Activated B cell treated with CpG ODN at 0.5 μM for 24 hours (primary cell): ENCODE data around the gene KIAA0319L. TPM values are rescaled to one million over a fixed set of nuclear protein-coding genes. Genes with fewer than 3 reads are reported as not detected.

Source experiments
- ATAC-seq: fragments of 200-7000 bp; cut with Tn5 transposase; one replicate; pipeline ENCODE4 v1.10.0; 2021; ENCODE audit warnings: low read depth, mild to moderate bottlenecking, moderate library complexity
- CTCF ChIA-PET: fragments of 350-600 bp; sonication (Branson Sonifier 250); formaldehyde crosslinking; loops from one replicate; lab custom pipeline; 2021; ENCODE audit warnings: antibody characterized with exemption; lab: Charles Lee
- POLR2A ChIA-PET: fragments of 350-600 bp; sonication (Branson Sonifier 250); formaldehyde crosslinking; loops from one replicate; lab custom pipeline; 2021; ENCODE audit warnings: antibody characterized with exemption; lab: Charles Lee
- DNase-seq: peaks from one replicate; pipeline ENCODE4 v3.0.0; 2022
- H3K27ac Mint-ChIP-seq: one replicate; pipeline ENCODE4 v1.8.0; 2020; ENCODE audit warnings: mixed read lengths
- H3K27me3 Mint-ChIP-seq: one replicate; pipeline ENCODE4 v1.8.0; 2021; ENCODE audit warnings: mixed read lengths
- H3K36me3 Mint-ChIP-seq: one replicate; pipeline ENCODE4 v1.8.0; 2021; ENCODE audit warnings: low read depth, mixed read lengths
- H3K4me1 Mint-ChIP-seq: one replicate; pipeline ENCODE4 v1.8.0; 2021; ENCODE audit warnings: mixed read lengths
- H3K4me3 Mint-ChIP-seq: one replicate; pipeline ENCODE4 v1.8.0; 2020; ENCODE audit warnings: mild to moderate bottlenecking, mixed read lengths
- H3K9me3 Mint-ChIP-seq: one replicate; pipeline ENCODE4 v1.8.0; 2020; ENCODE audit warnings: mixed read lengths
- CTCF ChIP-seq: fragments of 200-600 bp; IDR thresholded peaks from one replicate; pipeline ENCODE4 v1.8.0; 2022; ENCODE audit warnings: antibody characterized with exemption, mild to moderate bottlenecking
- intact Hi-C: fragments of 100-400 bp; cut with micrococcal nuclease; formaldehyde crosslinking; loops from one replicate; pipeline ENCODE4 v1.15.1; 2024
- total RNA-seq: library from RNA; stranded (reverse); gene quantifications from 2 replicates; pipeline ENCODE4 v1.2.3, GENCODE V29; 2022

The KIAA0319L gene
- 43.3 and 59.1 TPM in 2 replicates for total RNA-seq

GRCh38 chr1:35557118-35557610, at the start of gene KIAA0319L:
Gene KIAA0319L, minus strand, starts transcription at chr1:35557403. Its CDS starts 2,912 bp downstream, at chr1:35554491.
- intact Hi-C loops = loop anchor here (1.0 to 5.0 kb wide), 7 partner anchors 16 to 665 kb away; partner anchors contain the start of genes PSMB2, SFPQ, TFAP2E and THRAP3

GRCh38 chr1:35605867-35606182, 48.6 kb upstream of the KIAA0319L start:
- Mint-ChIP-seq H3K9me3 (no peaks in the 10 kb centered on the region), H3K4me3 (no peak overlapping the region), H3K27me3 (no peaks in the 10 kb centered on the region), H3K4me1 (peaks cover 5% of the 10 kb centered on the region), H3K36me3 (peaks cover 80% of the 10 kb centered on the region), H3K27ac (no peak overlapping the region)
- no peak for TF ChIP-seq CTCF
- DNase-seq (no peak), ATAC-seq (no peak)
- ChIA-PET CTCF (no interaction called here), POLR2A (no interaction called here)
- intact Hi-C loops = no loop called here

More at GRCh38 chr1:35557118-35557610, at the start of gene KIAA0319L:
- TF ChIP-seq CTCF = no peak
- ChIA-PET CTCF (interaction anchor here (1.5 to 1.7 kb wide), 2 partner anchors 106 to 159 kb away, joined by 4 to 7 read pairs; no protein-coding TSS in a partner anchor), POLR2A (interaction anchor here (0.5 to 2.0 kb wide), 12 partner anchors 14 to 686 kb away, joined by 3 to 11 read pairs (median 4); partner anchors contain the start of genes AGO3 and CLSPN)
- DNase-seq (no peak), ATAC-seq (peak; percentile 69)
- no peaks in the 10 kb centered on the region for H3K9me3 Mint-ChIP-seq
- H3K4me3 Mint-ChIP-seq = peak within 1 kb of the TSS; percentile 96
- peak within 1 kb of the TSS; percentile 96 for H3K27ac Mint-ChIP-seq
- no peaks in the 10 kb centered on the region for H3K27me3 Mint-ChIP-seq
- H3K4me1 Mint-ChIP-seq = peaks cover 32% of the 10 kb centered on the region
- H3K36me3 Mint-ChIP-seq = peaks cover 23% of the 10 kb centered on the region

GRCh38 chr1:35605071-35605866, 48.1 kb upstream of the KIAA0319L start:
- Mint-ChIP-seq H3K4me3 (no peak overlapping the region), H3K27ac (no peak overlapping the region), H3K9me3 (no peaks in the 10 kb centered on the region), H3K4me1 (peaks cover 5% of the 10 kb centered on the region), H3K36me3 (peaks cover 83% of the 10 kb centered on the region), H3K27me3 (no peaks in the 10 kb centered on the region)
- no peak for TF ChIP-seq CTCF
- CTCF ChIA-PET = no interaction called here
- ATAC-seq = no peak
- intact Hi-C loops = no loop called here
- no peak for DNase-seq
- POLR2A ChIA-PET = no interaction called here

- intact Hi-C loops = no loop called here
- Mint-ChIP-seq H3K4me1 (peaks cover 5% of the 10 kb centered on the region), H3K36me3 (peaks cover 82% of the 10 kb centered on the region), H3K27me3 (no peaks in the 10 kb centered on the region), H3K4me3 (no peak overlapping the region), H3K9me3 (no peaks in the 10 kb centered on the region), H3K27ac (no peak overlapping the region)
- DNase-seq (no peak), ATAC-seq (no peak)
- POLR2A ChIA-PET = no interaction called here
- CTCF ChIA-PET = interaction anchor here (1.1 kb wide), 1 partner anchor 124 kb away, joined by 3 read pairs; no protein-coding TSS in a partner anchor
- TF ChIP-seq CTCF = no peak
These were observed 46.7 kb upstream of the KIAA0319L start for GRCh38 chr1:35603941-35604340.

GRCh38 chr1:35603468-35603867, 46.3 kb upstream of the KIAA0319L start:
- POLR2A ChIA-PET = no interaction called here
- no peak for DNase-seq
- Mint-ChIP-seq H3K36me3 (peaks cover 80% of the 10 kb centered on the region), H3K27me3 (no peaks in the 10 kb centered on the region), H3K9me3 (no peaks in the 10 kb centered on the region), H3K4me3 (no peak overlapping the region), H3K4me1 (peaks cover 5% of the 10 kb centered on the region), H3K27ac (no peak overlapping the region)
- ATAC-seq = no peak
- TF ChIP-seq CTCF = no peak
- CTCF ChIA-PET = interaction anchor here (1.1 kb wide), 1 partner anchor 124 kb away, joined by 3 read pairs; no protein-coding TSS in a partner anchor
- intact Hi-C loops = no loop called here
